Fibroblast of the aortic adventitia (primary cell): Measurements from ENCODE around the gene SEL1L. TPM values are rescaled to one million over a fixed set of nuclear protein-coding genes. Genes with fewer than 3 reads are reported as not detected.
"Not testable (repeated sequence)": the region's sequence is repeated elsewhere in the genome, so short reads cannot be mapped to it uniquely, and the experiment has no call there.

Experiments used
- DNase-seq: peaks from one replicate; pipeline ENCODE4 v3.0.0-alpha.2; 2010; ENCODE audit warnings: low read depth
- H3K4me3 ChIP-seq: 2 replicates; pipeline ENCODE4 v1.5.1; 2011; ENCODE audit warnings: low read depth, mild to moderate bottlenecking, control low read depth, low read length, moderate library complexity
- total RNA-seq: library from RNA; depleted of rRNA; stranded (reverse); fragments of >200 nt; gene quantifications from 2 replicates; pipeline ENCODE4 v1.2.3, GENCODE V29; 2012; ENCODE audit warnings: low replicate concordance
- TF ChIP-seq, protein P1 (sequence below): IDR thresholded peaks from 2 replicates; pipeline ENCODE4 v1.5.1; 2011; ENCODE audit warnings: mild to moderate bottlenecking, low read length, control low read depth, inconsistent platforms; ENCODE audit not compliant: insufficient read depth

The SEL1L gene
- total RNA-seq, 1 donor = 112 TPM

GRCh38 chr14:81476816-81477215 lies 56.8 kb downstream of the SEL1L start:
- TF ChIP-seq, protein P1, sequence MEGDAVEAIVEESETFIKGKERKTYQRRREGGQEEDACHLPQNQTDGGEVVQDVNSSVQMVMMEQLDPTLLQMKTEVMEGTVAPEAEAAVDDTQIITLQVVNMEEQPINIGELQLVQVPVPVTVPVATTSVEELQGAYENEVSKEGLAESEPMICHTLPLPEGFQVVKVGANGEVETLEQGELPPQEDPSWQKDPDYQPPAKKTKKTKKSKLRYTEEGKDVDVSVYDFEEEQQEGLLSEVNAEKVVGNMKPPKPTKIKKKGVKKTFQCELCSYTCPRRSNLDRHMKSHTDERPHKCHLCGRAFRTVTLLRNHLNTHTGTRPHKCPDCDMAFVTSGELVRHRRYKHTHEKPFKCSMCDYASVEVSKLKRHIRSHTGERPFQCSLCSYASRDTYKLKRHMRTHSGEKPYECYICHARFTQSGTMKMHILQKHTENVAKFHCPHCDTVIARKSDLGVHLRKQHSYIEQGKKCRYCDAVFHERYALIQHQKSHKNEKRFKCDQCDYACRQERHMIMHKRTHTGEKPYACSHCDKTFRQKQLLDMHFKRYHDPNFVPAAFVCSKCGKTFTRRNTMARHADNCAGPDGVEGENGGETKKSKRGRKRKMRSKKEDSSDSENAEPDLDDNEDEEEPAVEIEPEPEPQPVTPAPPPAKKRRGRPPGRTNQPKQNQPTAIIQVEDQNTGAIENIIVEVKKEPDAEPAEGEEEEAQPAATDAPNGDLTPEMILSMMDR = no peak
- no peak for DNase-seq
- H3K4me3 ChIP-seq = no peak overlapping the region

DNA sequence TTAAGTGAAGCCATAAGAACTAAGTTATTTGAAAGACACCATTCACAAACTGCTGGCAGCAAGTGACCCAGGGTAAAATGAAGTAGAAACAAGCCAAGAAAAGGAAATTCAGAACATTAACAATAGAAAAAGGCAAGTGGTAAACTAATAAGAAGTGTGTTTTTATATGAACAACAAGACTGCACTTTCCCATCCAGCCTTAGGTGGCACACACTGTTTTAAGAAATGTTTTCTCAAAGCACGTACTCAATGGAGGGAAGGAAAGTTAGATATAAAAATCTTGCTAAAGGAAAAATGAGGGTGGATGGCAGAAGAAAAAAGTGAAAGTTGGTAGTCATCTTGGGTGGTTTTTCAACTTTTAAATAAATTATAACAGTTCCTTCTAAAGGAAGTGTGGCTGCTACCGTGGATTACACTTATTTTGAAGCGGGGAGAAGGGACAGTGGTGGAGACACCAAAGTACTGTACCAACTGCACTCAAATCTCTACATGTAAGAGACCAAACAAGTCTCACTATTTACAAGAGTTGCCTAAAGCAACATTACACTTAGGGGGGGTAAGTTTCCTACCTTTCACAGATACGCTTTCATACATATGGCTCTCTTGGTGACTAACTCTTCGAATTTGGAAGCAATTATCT lies 58.8 kb downstream of the SEL1L start:
- no peak for DNase-seq
- H3K4me3 ChIP-seq = no peak overlapping the region
- TF ChIP-seq, protein P1 = no peak

- no peak overlapping the region for H3K4me3 ChIP-seq
- TF ChIP-seq, protein P1 = no peak
- DNase-seq = no peak
Observed at GRCh38 chr14:81474148-81474492, 59.5 kb downstream of the SEL1L start.

GRCh38 chr14:81473456-81474147 lies 60.1 kb downstream of the SEL1L start:
- TF ChIP-seq, protein P1 = no peak
- DNase-seq = no peak
- H3K4me3 ChIP-seq = no peak overlapping the region

DNA sequence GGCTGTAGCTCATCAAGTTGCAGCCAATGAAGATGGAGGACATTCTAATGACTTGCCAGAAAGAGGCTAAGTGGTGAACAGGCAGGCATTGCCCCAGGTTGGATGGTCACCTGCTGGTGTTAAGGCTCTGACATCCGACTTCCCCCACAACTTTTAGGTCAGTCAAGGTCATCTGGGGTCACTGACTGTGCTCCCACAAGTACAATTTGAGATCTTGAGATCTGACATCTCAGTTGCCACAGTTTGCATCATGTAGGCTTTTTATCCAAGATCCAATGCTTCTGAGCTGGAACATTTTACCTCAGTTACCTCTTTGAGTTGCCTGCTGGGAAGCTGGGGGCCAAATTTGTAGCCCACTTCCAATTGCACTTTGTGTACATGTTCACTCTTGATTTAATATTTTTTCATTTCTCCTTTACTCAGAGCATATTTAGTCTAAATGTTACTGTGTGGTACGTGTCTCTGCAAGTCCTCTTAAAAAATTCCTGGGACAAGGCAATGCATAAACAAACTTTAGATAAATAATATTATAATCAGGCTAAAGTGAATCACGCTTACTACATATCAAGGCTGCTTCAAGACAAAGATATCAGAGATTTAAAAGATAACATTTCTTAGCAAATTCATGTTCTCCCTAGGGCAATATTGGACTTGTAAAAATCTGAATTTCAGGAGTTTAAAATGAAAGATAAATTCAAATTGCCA lies 61.4 kb downstream of the SEL1L start:
- no peak for DNase-seq
- no peak overlapping the region for H3K4me3 ChIP-seq
- TF ChIP-seq, protein P1 = no peak

- H3K4me3 ChIP-seq = no peak overlapping the region
- DNase-seq = no peak
- TF ChIP-seq, protein P1 = no peak
Observed at GRCh38 chr14:81471062-81471461, 62.6 kb downstream of the SEL1L start.

- DNase-seq, H3K4me3 ChIP-seq: not testable (repeated sequence)
Observed at GRCh38 chr14:81470557-81470826, 63.2 kb downstream of the SEL1L start.
